ENCODE results near the gene PRDM15.

PRDM15 gene

DNA sequence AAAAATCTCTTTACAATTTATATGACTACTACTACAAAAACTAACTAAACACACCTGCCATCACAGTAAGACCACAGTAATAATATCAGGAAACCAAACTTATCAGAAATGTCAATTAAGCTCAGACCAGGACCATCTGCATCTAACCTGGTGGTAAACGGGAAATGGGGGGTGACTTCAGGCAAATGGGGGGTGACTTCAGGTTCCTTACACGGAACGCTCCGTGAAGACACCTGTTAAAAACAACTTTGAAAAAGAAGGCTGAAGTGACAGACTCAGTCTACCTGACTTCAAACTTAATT is 15.8 kb downstream of the PRDM15 start:
- DNase-seq (ENCODE audit: low spot score): no peak
- peak overlapping the region; percentile 51 for H3K27ac ChIP-seq
- POLR2A ChIA-PET (ENCODE audit: low non-redundant PET): interaction anchor here (0.7 kb wide), 1 partner anchor 70 kb away, joined by 3 read pairs; no protein-coding TSS in a partner anchor
- CTCF ChIA-PET: interaction anchor here (0.6 kb wide), 2 partner anchors 12 to 70 kb away, joined by 3 to 4 read pairs; no protein-coding TSS in a partner anchor
- TF ChIP-seq CTCF (conservative IDR thresholded peaks at IDR 0.05; ENCODE audit: low read depth): no peak

- ChIA-PET CTCF (no interaction called here), POLR2A (ENCODE audit: low non-redundant PET) (no interaction called here)
- H3K27ac ChIP-seq: peak overlapping the region; percentile 51
- no peak for DNase-seq (ENCODE audit: low spot score)
- no peak for TF ChIP-seq CTCF (conservative IDR thresholded peaks at IDR 0.05; ENCODE audit: low read depth)
These were observed 17.2 kb downstream of the PRDM15 start for GRCh38 chr21:41861987-41862386.

GRCh38 chr21:41861255-41861654 is 17.9 kb downstream of the PRDM15 start:
- DNase-seq (ENCODE audit: low spot score): no peak
- TF ChIP-seq CTCF (conservative IDR thresholded peaks at IDR 0.05; ENCODE audit: low read depth): no peak
- ChIA-PET POLR2A (ENCODE audit: low non-redundant PET) (no interaction called here), CTCF (no interaction called here)
- 0 out of 2 replicates have a peak overlapping the region, but pooled peaks have one; percentile 51 for H3K27ac ChIP-seq

GRCh38 chr21:41859297-41859980 is 19.7 kb downstream of the PRDM15 start:
- POLR2A ChIA-PET (ENCODE audit: low non-redundant PET): no interaction called here
- H3K27ac ChIP-seq: no peak overlapping the region
- TF ChIP-seq CTCF (conservative IDR thresholded peaks at IDR 0.05; ENCODE audit: low read depth): no peak
- CTCF ChIA-PET: interaction anchor here (0.5 to 0.8 kb wide), 2 partner anchors 18 to 65 kb away, joined by 3 read pairs; no protein-coding TSS in a partner anchor
- DNase-seq (ENCODE audit: low spot score): no peak

- ChIA-PET POLR2A (ENCODE audit: low non-redundant PET) (no interaction called here), CTCF (interaction anchor here (0.8 kb wide), 1 partner anchor 19 kb away, joined by 3 read pairs; no protein-coding TSS in a partner anchor)
- no peak for TF ChIP-seq CTCF (conservative IDR thresholded peaks at IDR 0.05; ENCODE audit: low read depth)
- DNase-seq (ENCODE audit: low spot score): no peak
- no peak overlapping the region for H3K27ac ChIP-seq
These were observed 20.5 kb downstream of the PRDM15 start for GRCh38 chr21:41858466-41859296.

DNA sequence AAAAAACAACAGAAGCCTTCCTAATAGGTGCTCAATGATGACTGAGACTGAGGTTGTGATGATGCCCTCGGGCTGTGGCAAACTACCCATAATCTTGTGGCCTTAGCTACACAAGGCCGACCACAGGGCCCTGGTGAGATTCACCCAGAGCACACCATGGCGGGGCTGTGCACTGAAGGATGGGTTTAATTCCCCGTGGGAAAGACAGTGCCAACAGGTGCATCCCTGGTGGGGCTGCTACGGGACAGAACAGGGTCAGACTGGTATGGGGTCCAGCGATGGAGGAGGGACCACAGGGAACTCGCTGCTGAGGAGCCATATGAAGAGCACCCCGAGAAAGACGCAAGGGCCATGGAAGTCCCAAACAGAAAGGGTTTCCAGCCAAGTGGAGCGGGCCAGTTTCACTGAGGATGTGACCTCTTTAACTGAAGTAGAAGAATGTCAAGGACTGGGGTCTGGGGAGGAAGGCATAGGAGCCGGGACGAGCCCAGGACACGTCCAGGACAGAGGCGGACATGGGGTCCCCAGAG is 21.3 kb downstream of the PRDM15 start:
- no peak for DNase-seq (ENCODE audit: low spot score)
- ChIA-PET CTCF (no interaction called here), POLR2A (ENCODE audit: low non-redundant PET) (no interaction called here)
- no peak for TF ChIP-seq CTCF (conservative IDR thresholded peaks at IDR 0.05; ENCODE audit: low read depth)
- H3K27ac ChIP-seq: no peak overlapping the region

All from RWPE1 (cell line).